KMS-11 (cell line): ENCODE results near the gene SEMA3B.

Source experiments
- H2AFZ ChIP-seq: fragments of 200-600 bp; sonication (generic); 2 replicates; pipeline ENCODE4 v1.6.1; 2016; ENCODE audit warnings: antibody characterized with exemption, mixed run types, low read depth
- H3K27ac ChIP-seq: fragments of 200-600 bp; sonication (generic); 2 replicates; pipeline ENCODE4 v1.6.1; 2016; ENCODE audit warnings: mild to moderate bottlenecking, mixed run types
- H3K27me3 ChIP-seq: fragments of 200-600 bp; sonication (generic); 2 replicates; pipeline ENCODE4 v1.6.1; 2017; ENCODE audit warnings: mild to moderate bottlenecking, low read depth, mixed run types, moderate library complexity; ENCODE audit not compliant: insufficient read depth
- H3K36me3 ChIP-seq: fragments of 200-600 bp; sonication (generic); 2 replicates; pipeline ENCODE4 v1.6.1; 2017; ENCODE audit warnings: mild to moderate bottlenecking, mixed run types; ENCODE audit not compliant: insufficient read depth
- H3K4me1 ChIP-seq: fragments of 200-600 bp; sonication (generic); 2 replicates; pipeline ENCODE4 v1.6.1; 2016; ENCODE audit warnings: mild to moderate bottlenecking, low read depth, mixed run types; ENCODE audit not compliant: poor library complexity, severe bottlenecking
- H3K4me2 ChIP-seq: fragments of 200-600 bp; sonication (generic); 2 replicates; pipeline ENCODE4 v1.7.0; 2016; ENCODE audit warnings: mild to moderate bottlenecking, mixed run types
- H3K4me3 ChIP-seq: fragments of 200-600 bp; sonication (generic); IDR thresholded peaks from 2 replicates; pipeline ENCODE4 v1.6.1; 2017; ENCODE audit warnings: low read depth, low read length, mixed read lengths; ENCODE audit not compliant: insufficient read depth
- H3K79me2 ChIP-seq: fragments of 200-600 bp; sonication (generic); 2 replicates; pipeline ENCODE4 v1.6.1; 2016; ENCODE audit warnings: low read depth, mixed run types; ENCODE audit not compliant: insufficient read depth
- H3K9ac ChIP-seq: fragments of 200-600 bp; sonication (generic); 2 replicates; pipeline ENCODE4 v1.6.1; 2016; ENCODE audit warnings: mild to moderate bottlenecking, mixed run types
- H4K20me1 ChIP-seq: fragments of 200-600 bp; sonication (generic); 2 replicates; pipeline ENCODE4 v1.6.1; 2016; ENCODE audit warnings: mild to moderate bottlenecking, mixed run types; ENCODE audit not compliant: insufficient read depth
- TF ChIP-seq, protein P1 (sequence below): fragments of 200-600 bp; sonication (generic); conservative IDR thresholded peaks from 2 replicates; pipeline ENCODE4 v1.6.1; 2017; ENCODE audit warnings: low read depth, mild to moderate bottlenecking, antibody characterized with exemption, low read length, moderate library complexity, mixed read lengths

SEMA3B gene

GRCh38 chr3:50275996-50276761, 7.2 kb downstream of the SEMA3B start:
- Histone ChIP-seq H3K36me3 (no peaks in the 10 kb centered on the region), H3K4me1 (no peaks in the 10 kb centered on the region), H3K4me2 (no peak overlapping the region), H3K27ac (no peak overlapping the region), H2AFZ (no peak overlapping the region), H3K9ac (no peak overlapping the region), H4K20me1 (no peaks in the 10 kb centered on the region), H3K79me2 (no peaks in the 10 kb centered on the region), H3K27me3 (peaks cover 9% of the 10 kb centered on the region; the same call in 1 of the 2 replicates), H3K4me3 (no peak overlapping the region)
- TF ChIP-seq, protein P1, sequence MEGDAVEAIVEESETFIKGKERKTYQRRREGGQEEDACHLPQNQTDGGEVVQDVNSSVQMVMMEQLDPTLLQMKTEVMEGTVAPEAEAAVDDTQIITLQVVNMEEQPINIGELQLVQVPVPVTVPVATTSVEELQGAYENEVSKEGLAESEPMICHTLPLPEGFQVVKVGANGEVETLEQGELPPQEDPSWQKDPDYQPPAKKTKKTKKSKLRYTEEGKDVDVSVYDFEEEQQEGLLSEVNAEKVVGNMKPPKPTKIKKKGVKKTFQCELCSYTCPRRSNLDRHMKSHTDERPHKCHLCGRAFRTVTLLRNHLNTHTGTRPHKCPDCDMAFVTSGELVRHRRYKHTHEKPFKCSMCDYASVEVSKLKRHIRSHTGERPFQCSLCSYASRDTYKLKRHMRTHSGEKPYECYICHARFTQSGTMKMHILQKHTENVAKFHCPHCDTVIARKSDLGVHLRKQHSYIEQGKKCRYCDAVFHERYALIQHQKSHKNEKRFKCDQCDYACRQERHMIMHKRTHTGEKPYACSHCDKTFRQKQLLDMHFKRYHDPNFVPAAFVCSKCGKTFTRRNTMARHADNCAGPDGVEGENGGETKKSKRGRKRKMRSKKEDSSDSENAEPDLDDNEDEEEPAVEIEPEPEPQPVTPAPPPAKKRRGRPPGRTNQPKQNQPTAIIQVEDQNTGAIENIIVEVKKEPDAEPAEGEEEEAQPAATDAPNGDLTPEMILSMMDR: no peak

- H3K27me3 ChIP-seq: peaks cover 9% of the 10 kb centered on the region; the same call in 1 of the 2 replicates
- H3K4me2 ChIP-seq: no peak overlapping the region
- H3K36me3 ChIP-seq: no peaks in the 10 kb centered on the region
- TF ChIP-seq, protein P1: no peak
- no peaks in the 10 kb centered on the region for H3K4me1 ChIP-seq
- H3K79me2 ChIP-seq: no peaks in the 10 kb centered on the region
- H2AFZ ChIP-seq: no peak overlapping the region
- H4K20me1 ChIP-seq: no peaks in the 10 kb centered on the region
- no peak overlapping the region for H3K9ac ChIP-seq
- H3K27ac ChIP-seq: no peak overlapping the region
- H3K4me3 ChIP-seq: no peak overlapping the region
These were observed 7.8 kb downstream of the SEMA3B start for GRCh38 chr3:50276762-50277101.

DNA sequence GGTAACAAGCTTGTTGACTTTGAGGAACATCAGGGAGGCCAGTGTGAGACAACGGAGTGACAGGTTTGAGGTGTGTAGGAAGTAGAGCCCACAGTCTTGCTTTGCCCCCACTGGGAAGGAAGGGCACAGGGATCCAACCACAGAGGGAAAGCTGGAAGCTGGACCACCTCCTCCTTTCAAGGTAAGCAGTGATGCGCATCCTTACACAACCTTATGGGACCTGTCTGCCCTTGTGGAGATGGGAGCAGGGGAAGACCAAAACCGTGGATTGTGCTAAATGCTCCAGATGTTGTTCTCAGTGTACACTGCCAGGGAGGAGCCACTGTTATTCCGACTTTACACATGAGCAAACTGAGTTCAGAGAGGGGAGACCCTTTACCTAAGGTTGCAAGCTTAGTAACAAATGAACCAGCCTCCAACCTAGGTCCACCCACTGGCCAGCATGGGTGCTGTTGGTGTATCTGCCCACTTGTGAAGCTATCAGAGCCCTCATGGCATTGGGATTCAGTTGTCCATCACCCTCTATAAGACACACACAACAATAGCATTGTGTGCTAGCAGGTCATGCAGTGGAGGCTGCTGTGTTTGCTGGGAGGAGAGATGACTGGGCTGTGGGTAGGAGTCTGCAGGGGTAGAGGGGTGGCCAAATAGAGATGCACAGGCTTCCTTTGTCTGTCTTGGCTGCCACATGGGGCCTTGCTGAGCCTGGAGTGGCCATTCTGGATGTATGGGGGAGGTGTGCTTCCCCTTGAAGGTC, 9.4 kb downstream of the SEMA3B start:
- H2AFZ ChIP-seq: no peak overlapping the region
- H3K4me1 ChIP-seq: no peaks in the 10 kb centered on the region
- H3K4me2 ChIP-seq: no peak overlapping the region
- H4K20me1 ChIP-seq: no peaks in the 10 kb centered on the region
- peaks cover 9% of the 10 kb centered on the region; the same call in 1 of the 2 replicates for H3K27me3 ChIP-seq
- H3K27ac ChIP-seq: no peak overlapping the region
- no peak overlapping the region for H3K9ac ChIP-seq
- H3K79me2 ChIP-seq: no peaks in the 10 kb centered on the region
- TF ChIP-seq, protein P1: no peak
- H3K36me3 ChIP-seq: no peaks in the 10 kb centered on the region
- no peak overlapping the region for H3K4me3 ChIP-seq

GRCh38 chr3:50278880-50279224, 9.9 kb downstream of the SEMA3B start, which contains the start of gene LSMEM2:
TSS of gene LSMEM2 (plus strand) at chr3:50279087. CDS start at chr3:50279114, 27 bp downstream.
- Histone ChIP-seq H3K4me1 (no peaks in the 10 kb centered on the region), H3K4me3 (no peak within 1 kb of the TSS)

More at GRCh38 chr3:50278880-50279224, 9.9 kb downstream of the SEMA3B start, which contains the start of gene LSMEM2:
- H3K36me3 ChIP-seq: no peaks in the 10 kb centered on the region
- H3K79me2 ChIP-seq: no peaks in the 10 kb centered on the region
- TF ChIP-seq, protein P1: no peak
- peaks cover 7% of the 10 kb centered on the region; the same call in 1 of the 2 replicates for H3K27me3 ChIP-seq
- H2AFZ ChIP-seq: no peak within 1 kb of the TSS
- no peak within 1 kb of the TSS for H3K9ac ChIP-seq
- H4K20me1 ChIP-seq: no peaks in the 10 kb centered on the region
- H3K4me2 ChIP-seq: no peak within 1 kb of the TSS
- no peak within 1 kb of the TSS for H3K27ac ChIP-seq
